IMR-90 (cell line): ENCODE results near the gene TENM4. TPM values are rescaled to one million over a fixed set of nuclear protein-coding genes. Genes with fewer than 3 reads are reported as not detected.

Experiments
- ATAC-seq: fragments of 200-7000 bp; cut with Tn5 transposase; 2 replicates; pipeline ENCODE4 v1.9.1; 2020; ENCODE audit warnings: low read depth, mild to moderate bottlenecking, moderate library complexity
- BruUV-seq: library from RNA; stranded (reverse); fragments of 400-500 nt; replicated peaks from 2 replicates; lab custom pipeline; 2021; lab: Mats Ljungman, UMichigan
- CTCF ChIA-PET: fragments of 300-600 bp; formaldehyde crosslinking; extraction: SDS; loops from one replicate; lab custom pipeline; 2021; ENCODE audit warnings: antibody characterized with exemption; lab: Yijun Ruan, JAX
- POLR2A ChIA-PET: fragments of 300-600 bp; sonication (Branson Sonifier 250); formaldehyde crosslinking; loops from one replicate; lab custom pipeline; 2022; ENCODE audit warnings: antibody characterized with exemption; ENCODE audit not compliant: unreplicated experiment; lab: Charles Lee
- DNase-seq: peaks from one replicate; pipeline ENCODE4 v3.0.0; 2013
- H2AFZ ChIP-seq: replicated peaks from 2 replicates; pipeline ENCODE3; 2013; ENCODE audit warnings: low read length, mild to moderate bottlenecking; ENCODE audit not compliant: poor library complexity
- H2AK5ac ChIP-seq: 2 replicates; pipeline ENCODE4 v1.6.1; 2013; ENCODE audit warnings: low read depth, low read length, inconsistent platforms
- H2AK9ac ChIP-seq: replicated peaks from 2 replicates; pipeline ENCODE3; 2013; ENCODE audit warnings: mild to moderate bottlenecking, low read depth, low read length, moderate library complexity; ENCODE audit not compliant: poor library complexity
- H2BK120ac ChIP-seq: 2 replicates; pipeline ENCODE4 v1.6.1; 2013; ENCODE audit warnings: low read depth, low read length, inconsistent platforms
- H2BK15ac ChIP-seq: 3 replicates; pipeline ENCODE4 v1.6.1; 2013; ENCODE audit warnings: low read depth, low read length, inconsistent platforms
- H2BK20ac ChIP-seq: 2 replicates; pipeline ENCODE4 v1.6.1; 2013; ENCODE audit warnings: low read depth, mild to moderate bottlenecking, inconsistent platforms, low read length, moderate library complexity
- H2BK5ac ChIP-seq: 2 replicates; pipeline ENCODE4 v1.6.1; 2013; ENCODE audit warnings: mild to moderate bottlenecking, low read depth, low read length, inconsistent platforms; ENCODE audit not compliant: poor library complexity, severe bottlenecking
- H3K14ac ChIP-seq: replicated peaks from 2 replicates; pipeline ENCODE4 v1.6.1; 2013; ENCODE audit warnings: low read depth, low read length, inconsistent platforms
- H3K18ac ChIP-seq: 2 replicates; pipeline ENCODE4 v1.6.1; 2013; ENCODE audit warnings: low read depth, low read length, control low read depth
- H3K23ac ChIP-seq: 2 replicates; pipeline ENCODE4 v1.6.1; 2013; ENCODE audit warnings: low read depth, low read length, inconsistent platforms
- H3K27ac ChIP-seq: 2 replicates; pipeline ENCODE4 v1.5.1; 2013; ENCODE audit warnings: mild to moderate bottlenecking, control low read depth, low read length; ENCODE audit not compliant: insufficient read depth
- H3K27me3 ChIP-seq: 2 replicates; pipeline ENCODE4 v1.6.1; 2013; ENCODE audit warnings: low read length; ENCODE audit not compliant: control insufficient read depth, insufficient read depth
- H3K36me3 ChIP-seq: 2 replicates; pipeline ENCODE4 v1.6.1; 2013; ENCODE audit warnings: low read length, mixed read lengths; ENCODE audit not compliant: control insufficient read depth, insufficient read depth
- H3K4ac ChIP-seq: 2 replicates; pipeline ENCODE4 v1.6.1; 2013; ENCODE audit warnings: low read depth, low read length, inconsistent platforms
- H3K4me1 ChIP-seq: 2 replicates; pipeline ENCODE4 v1.6.1; 2013; ENCODE audit warnings: low read length, mixed read lengths; ENCODE audit not compliant: control insufficient read depth, insufficient read depth
- H3K4me2 ChIP-seq: 2 replicates; pipeline ENCODE4 v1.6.1; 2013; ENCODE audit warnings: low read depth, mild to moderate bottlenecking, control low read depth, low read length, moderate library complexity
- H3K4me3 ChIP-seq: 2 replicates; pipeline ENCODE4 v1.5.1; 2013; ENCODE audit warnings: low read depth, mild to moderate bottlenecking, control low read depth, low read length, moderate library complexity; ENCODE audit not compliant: insufficient read depth
- H3K56ac ChIP-seq: 2 replicates; pipeline ENCODE4 v1.6.1; 2013; ENCODE audit warnings: low read length, inconsistent platforms; ENCODE audit not compliant: insufficient read depth; ENCODE audit errors: extremely low read depth
- H3K79me1 ChIP-seq, 2 experiments: 2 replicates each; pipeline ENCODE4 v1.6.1; 2013; ENCODE audit warnings: low read length in 2 of 2, inconsistent platforms in 1 of 2, low read depth in 1 of 2
- H3K9ac ChIP-seq: 2 replicates; pipeline ENCODE4 v1.6.1; 2013; ENCODE audit warnings: low read depth, low read length, control low read depth
- H3K9me1 ChIP-seq: 2 replicates; pipeline ENCODE4 v1.6.1; 2013; ENCODE audit warnings: low read length, inconsistent platforms; ENCODE audit not compliant: insufficient read depth
- H3K9me3 ChIP-seq: 2 replicates; pipeline ENCODE4 v1.6.1; 2013; ENCODE audit warnings: low read length; ENCODE audit not compliant: control insufficient read depth, insufficient read depth
- H4K20me1 ChIP-seq: 2 replicates; pipeline ENCODE4 v1.6.1; 2013; ENCODE audit warnings: low read length, inconsistent platforms; ENCODE audit not compliant: insufficient read depth
- H4K5ac ChIP-seq: 2 replicates; pipeline ENCODE4 v1.6.1; 2013; ENCODE audit warnings: mild to moderate bottlenecking, low read depth, low read length, control low read depth
- H4K8ac ChIP-seq, 2 experiments: 2 replicates each; pipeline ENCODE4 v1.6.1; 2013; ENCODE audit warnings: low read depth in 2 of 2, low read length in 2 of 2, control low read depth in 1 of 2, inconsistent platforms in 1 of 2
- H4K91ac ChIP-seq: 2 replicates; pipeline ENCODE4 v1.6.1; 2013; ENCODE audit warnings: low read depth, low read length, inconsistent platforms; ENCODE audit not compliant: insufficient read depth
- BHLHE40 ChIP-seq: fragments of 150-350 bp; IDR thresholded peaks from 2 replicates; pipeline ENCODE4 v1.6.1; 2016; ENCODE audit warnings: mild to moderate bottlenecking, low read depth, low read length
- RCOR1 ChIP-seq: IDR thresholded peaks from 2 replicates; pipeline ENCODE4 v1.6.1; 2012; ENCODE audit warnings: mild to moderate bottlenecking, low read length, improper control_type of control experiment; ENCODE audit not compliant: insufficient replicate concordance
- USF2 ChIP-seq: fragments of 150-350 bp; IDR thresholded peaks from 2 replicates; pipeline ENCODE4 v1.6.1; 2017; ENCODE audit warnings: mild to moderate bottlenecking, antibody characterized with exemption, low read length, low read depth
- WGBS, 2 experiments: methylation state at CpG; one replicate each; pipeline versions ENCODE4 v1.1.5 to v1.1.7; 2013; ENCODE audit warnings: missing lambda C conversion rate in 2 of 2; ENCODE audit not compliant: insufficient read length in 1 of 2; ENCODE audit errors: extremely low coverage in 2 of 2; 5-methylcytosine and 5-hydroxymethylcytosine counted together
- dilution Hi-C: fragments of 300-500 bp; cut with HindIII; formaldehyde crosslinking; loops from one replicate; pipeline ENCODE4 v1.14.3; 2018; ENCODE audit warnings: low sequenced_read_pairs; ENCODE audit not compliant: unreplicated experiment
- in situ Hi-C: fragments of 300-500 bp; cut with MboI; formaldehyde crosslinking; loops from 3 replicates; pipeline ENCODE4 v1.14.3; 2019; ENCODE audit warnings: low sequenced_read_pairs, inconsistent platforms, mixed read lengths
- intact Hi-C: fragments of 100-400 bp; cut with micrococcal nuclease; formaldehyde crosslinking; loops from 2 replicates; pipeline ENCODE4 v1.10.0; 2022
- polyA plus RNA-seq, 3 experiments: library from polyadenylated mRNA; depleted of rRNA; stranded (reverse); fragments of >200 nt; gene quantifications; 2 replicates each; pipeline ENCODE4 v1.2.3, GENCODE V29; 2012; ENCODE audit warnings: low replicate concordance in 1 of 3
- total RNA-seq: library from RNA; depleted of rRNA; stranded (reverse); fragments of >200 nt; gene quantifications from 2 replicates; pipeline ENCODE4 v1.2.3, GENCODE V29; 2012

Gene TENM4
- total and polyA plus RNA-seq, 2 of the 4 experiments (the other 2 are of a cell fraction) = 7.4 to 9.0 TPM

GRCh38 chr11:79060081-79060953, 380.5 kb downstream of the TENM4 start:
- Histone ChIP-seq H4K8ac (no peak overlapping the region), H2AK5ac (peak overlapping the region; percentile 2; the same call in 1 of the 2 replicates), H4K20me1 (no peaks in the 10 kb centered on the region), H4K91ac (no peak overlapping the region), H3K56ac (no peak overlapping the region), H3K4me3 (no peak overlapping the region), H3K23ac (no peak overlapping the region), H3K27ac (peak overlapping the region; percentile 20; the same call in 1 of the 2 replicates), H3K36me3 (peaks cover 1% of the 10 kb centered on the region; the same call in 1 of the 2 replicates), H3K4me1 (peaks cover 19% of the 10 kb centered on the region), H3K27me3 (no peaks in the 10 kb centered on the region), H2BK15ac (no peak overlapping the region), H3K18ac (peak overlapping the region; percentile 31; the same call in 1 of the 2 replicates), H3K4ac (no peak overlapping the region), H3K79me1 (no peaks in the 10 kb centered on the region), H2BK20ac (no peak overlapping the region), H3K9me1 (0 out of 2 replicates have a peak, but pooled peaks cover 6% of the 10 kb centered on the region), H4K5ac (no peak overlapping the region; the same call in 1 of the 2 replicates), H3K9ac (no peak overlapping the region), H2AFZ (no peak overlapping the region), H3K4me2 (no peak overlapping the region), H3K14ac (no peak overlapping the region), H2BK120ac (no peak overlapping the region), H3K9me3 (no peaks in the 10 kb centered on the region), H2AK9ac (no peak overlapping the region), H2BK5ac (no peak overlapping the region)
- ChIA-PET POLR2A (no interaction called here), CTCF (no interaction called here)
- TF ChIP-seq BHLHE40 (no peak), RCOR1 (no peak), USF2 (no peak)
- 80% methylated on average over 3 of the region's 9 CpGs; no CpG with 5 or more reads in 1 of the 2 experiments for WGBS, 2 experiments
- peak; percentile 35 for ATAC-seq
- dilution Hi-C loops (no loop called here), intact Hi-C loops (no loop called here), in situ Hi-C loops (no loop called here)
- no TSS peak for BruUV-seq
- peak; percentile 21 for DNase-seq
